NCI-H460 (cell line): Measurements from ENCODE around the gene PRKAR2B. TPM values are rescaled to one million over a fixed set of nuclear protein-coding genes. Genes with fewer than 3 reads are reported as not detected.
"Not testable (repeated sequence)": the region's sequence is repeated elsewhere in the genome, so short reads cannot be mapped to it uniquely, and the experiment has no call there.

ENCODE experiments used
- DNase-seq: peaks from one replicate; pipeline ENCODE4 v3.0.0-alpha.2; 2016; ENCODE audit warnings: low read depth; ENCODE audit errors: extremely low read depth
- total RNA-seq: library from RNA; depleted of rRNA; stranded (reverse); fragments of >200 nt; shearing (Covaris generic); gene quantifications from 2 replicates; pipeline ENCODE4 v1.2.3, GENCODE V29; 2014

PRKAR2B gene
- total RNA-seq, 1 experiment from 2014 or later, result 2.7 TPM

- DNase-seq, result no peak
Measured at GRCh38 chr7:107111196-107111595, 66.7 kb downstream of the PRKAR2B start.

- no peak for DNase-seq
Measured at GRCh38 chr7:107113866-107114265, 69.4 kb downstream of the PRKAR2B start.

- DNase-seq, result no peak
Measured at GRCh38 chr7:107115114-107115513, 70.6 kb downstream of the PRKAR2B start.

- DNase-seq, result no peak
Measured at GRCh38 chr7:107115762-107116540, 71.4 kb downstream of the PRKAR2B start.

- no peak for DNase-seq
Measured at GRCh38 chr7:107118109-107118900, 73.8 kb downstream of the PRKAR2B start.

- no peak for DNase-seq
Measured at GRCh38 chr7:107119376-107120105, 75.0 kb downstream of the PRKAR2B start.

- DNase-seq, result no peak
Measured at GRCh38 chr7:107122486-107122911, 78.0 kb downstream of the PRKAR2B start.

- no peak for DNase-seq
Measured at GRCh38 chr7:107123392-107123791, 78.9 kb downstream of the PRKAR2B start.

- no peak for DNase-seq
Measured at GRCh38 chr7:107125475-107125874, 81.0 kb downstream of the PRKAR2B start.

GRCh38 chr7:107128217-107128616 is 83.7 kb downstream of the PRKAR2B start:
- DNase-seq, result no peak

- no peak for DNase-seq
Measured at GRCh38 chr7:107128748-107129147, 84.2 kb downstream of the PRKAR2B start.

GRCh38 chr7:107130487-107131220 is 86.1 kb downstream of the PRKAR2B start:
- DNase-seq, result no peak

GRCh38 chr7:107133396-107133795 is 88.9 kb downstream of the PRKAR2B start:
- DNase-seq, result no peak

GRCh38 chr7:107138696-107139420 is 94.4 kb downstream of the PRKAR2B start:
- DNase-seq, result no peak

- not testable (repeated sequence) for DNase-seq
Measured at GRCh38 chr7:107143875-107144274, 99.4 kb downstream of the PRKAR2B start.

GRCh38 chr7:107145067-107145838 is 100.7 kb downstream of the PRKAR2B start:
- no peak for DNase-seq

GRCh38 chr7:107147464-107148393 is 103.2 kb downstream of the PRKAR2B start:
- DNase-seq, result peak; percentile 47

GRCh38 chr7:107148721-107149120 is 104.2 kb downstream of the PRKAR2B start:
- no peak for DNase-seq
